ENCODE results near the gene POGK. TPM values are rescaled to one million over a fixed set of nuclear protein-coding genes. Genes with fewer than 3 reads are reported as not detected.
A peak's percentile ranks its signal among the peaks of the same experiment; 100 is the strongest.

Gene POGK
- total and polyA plus RNA-seq, 9 of the 15 experiments (the other 6 are each of a cell fraction or from before 2014, with no cell fraction given), result 6.1 to 44.5 (median 24.3) TPM

DNA sequence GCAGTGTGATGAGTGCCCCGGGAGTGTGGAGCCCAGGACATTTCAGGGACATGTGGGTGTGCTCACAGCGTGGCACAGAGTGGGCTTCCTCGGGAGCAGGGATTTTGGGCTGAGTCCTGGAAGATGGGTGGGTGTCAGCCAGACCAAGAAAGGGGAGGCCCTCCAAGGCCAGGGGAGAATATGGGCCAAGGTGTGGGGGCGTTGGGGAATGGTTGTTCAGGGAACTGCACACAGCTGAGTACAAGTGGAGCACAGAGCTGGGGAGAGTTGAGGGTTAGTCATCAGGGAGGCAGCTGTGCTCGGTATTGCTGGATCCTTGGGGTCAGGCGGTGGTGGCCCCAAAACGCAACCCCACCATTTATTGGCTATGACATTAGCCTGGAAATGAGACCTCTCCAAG lies 5.5 kb downstream of the POGK start:
- 95% methylated on average over 7 of the region's 7 CpGs for WGBS (ENCODE audit: insufficient coverage, low coverage, missing lambda C conversion rate)
- H3K9ac ChIP-seq (ENCODE audit: insufficient read depth in 1 of 2, low read depth in 2 of 2, low read length in 2 of 2), result peak overlapping the region in 1 of 2 experiments; percentile 32; a peak in 1 of 4 replicates
- H2AFZ ChIP-seq (ENCODE audit: low read depth, low read length), result no peak overlapping the region
- ChIA-PET POLR2A (interaction anchor here (0.8 to 1.0 kb wide), 3 partner anchors 13 to 31 kb away, joined by 3 read pairs; no protein-coding TSS in a partner anchor), CTCF (ENCODE audit: low intra/inter-chr PET ratio) (no interaction called here)
- intact Hi-C loops (cut with micrococcal nuclease) (no loop called here), in situ Hi-C loops (cut with MboI) (no loop called here)
- H3K27ac ChIP-seq (ENCODE audit: extremely low read depth, low read depth, low read length), result no peak overlapping the region
- FAIRE-seq (no peak), ATAC-seq (no peak), DNase-seq (ENCODE audit: extremely low read depth in 1 of 4, low spot score in 3 of 4) (no peak)
- no peaks in the 10 kb centered on the region for H3K9me1 ChIP-seq (ENCODE audit: control insufficient read depth, insufficient read depth, low read length)
- H3K4me1 ChIP-seq (replicated peaks in 1 of 2; ENCODE audit: control insufficient read depth in 2 of 2, insufficient read depth in 2 of 2, low read length in 2 of 2), result peaks cover 12 to 16% of the 10 kb centered on the region in 2 experiments
- H3K9me3 ChIP-seq (replicated peaks; ENCODE audit: control insufficient read depth, insufficient read depth, low read depth, low read length), result no peaks in the 10 kb centered on the region
- H3K4me3 ChIP-seq, result no peak overlapping the region
- H3K79me2 ChIP-seq (ENCODE audit: control insufficient read depth, insufficient read depth, low read length), result peaks cover 22% of the 10 kb centered on the region
- peaks cover 91% of the 10 kb centered on the region for H3K36me3 ChIP-seq (ENCODE audit: control insufficient read depth, insufficient read depth, low read length)
- no TSS peak for BruUV-seq (replicated peaks)
- H4K20me1 ChIP-seq (replicated peaks; ENCODE audit: control insufficient read depth, insufficient read depth, low read length), result peaks cover 20% of the 10 kb centered on the region; the same call in 1 of the 2 replicates
- no peaks in the 10 kb centered on the region for H3K27me3 ChIP-seq (ENCODE audit: control insufficient read depth in 2 of 2, insufficient read depth in 2 of 2, low read length in 2 of 2)
- no peak overlapping the region for H3K4me2 ChIP-seq (ENCODE audit: insufficient read depth, low read length)
- TF ChIP-seq NELFE (IDR thresholded peaks at IDR 0.05; ENCODE audit: insufficient read depth, insufficient read length) (no peak), EWSR1 (IDR thresholded peaks at IDR 0.05; ENCODE audit: borderline replicate concordance, low read depth, partially characterized antibody) (no peak), E2F6 (IDR thresholded peaks at IDR 0.05; ENCODE audit: borderline replicate concordance in 1 of 2, extremely low read depth in 1 of 2, insufficient read depth in 1 of 2, insufficient read length in 1 of 2, low read depth in 1 of 2, low read length in 1 of 2, poor library complexity in 1 of 2, severe bottlenecking in 1 of 2) (no peak), MEF2D (tag; conservative IDR thresholded peaks at IDR 0.05; ENCODE audit: low read depth) (no peak), SMAD3 (CRISPR knock-in tag; conservative IDR thresholded peaks at IDR 0.05) (no peak), ZNF311 (CRISPR knock-in tag; IDR thresholded peaks at IDR 0.05) (no peak), ZNF75A (CRISPR knock-in tag; IDR thresholded peaks at IDR 0.05) (no peak), ARID2 (IDR thresholded peaks at IDR 0.05) (no peak), ZNF280B (CRISPR knock-in tag; IDR thresholded peaks at IDR 0.05) (no peak), SIN3B (IDR thresholded peaks at IDR 0.05; ENCODE audit: low read depth) (no peak), CBX3 (IDR thresholded peaks at IDR 0.05; ENCODE audit: borderline replicate concordance in 1 of 2, low read length in 2 of 2) (no peak), EGR1 (conservative IDR thresholded peaks at IDR 0.05) (0 out of 2 replicates have a peak, but pooled peaks have one; percentile 14), PCBP1 (IDR thresholded peaks at IDR 0.05; ENCODE audit: low read depth, low read length, poor library complexity, severe bottlenecking) (no peak), TFAP4 (CRISPR knock-in tag; IDR thresholded peaks at IDR 0.05; ENCODE audit: borderline replicate concordance) (no peak), RBFOX2 (IDR thresholded peaks at IDR 0.05; ENCODE audit: low read depth, low read length) (0 out of 2 replicates have a peak, but pooled peaks have one; percentile 42)
- TF ChIP-seq, protein P1, sequence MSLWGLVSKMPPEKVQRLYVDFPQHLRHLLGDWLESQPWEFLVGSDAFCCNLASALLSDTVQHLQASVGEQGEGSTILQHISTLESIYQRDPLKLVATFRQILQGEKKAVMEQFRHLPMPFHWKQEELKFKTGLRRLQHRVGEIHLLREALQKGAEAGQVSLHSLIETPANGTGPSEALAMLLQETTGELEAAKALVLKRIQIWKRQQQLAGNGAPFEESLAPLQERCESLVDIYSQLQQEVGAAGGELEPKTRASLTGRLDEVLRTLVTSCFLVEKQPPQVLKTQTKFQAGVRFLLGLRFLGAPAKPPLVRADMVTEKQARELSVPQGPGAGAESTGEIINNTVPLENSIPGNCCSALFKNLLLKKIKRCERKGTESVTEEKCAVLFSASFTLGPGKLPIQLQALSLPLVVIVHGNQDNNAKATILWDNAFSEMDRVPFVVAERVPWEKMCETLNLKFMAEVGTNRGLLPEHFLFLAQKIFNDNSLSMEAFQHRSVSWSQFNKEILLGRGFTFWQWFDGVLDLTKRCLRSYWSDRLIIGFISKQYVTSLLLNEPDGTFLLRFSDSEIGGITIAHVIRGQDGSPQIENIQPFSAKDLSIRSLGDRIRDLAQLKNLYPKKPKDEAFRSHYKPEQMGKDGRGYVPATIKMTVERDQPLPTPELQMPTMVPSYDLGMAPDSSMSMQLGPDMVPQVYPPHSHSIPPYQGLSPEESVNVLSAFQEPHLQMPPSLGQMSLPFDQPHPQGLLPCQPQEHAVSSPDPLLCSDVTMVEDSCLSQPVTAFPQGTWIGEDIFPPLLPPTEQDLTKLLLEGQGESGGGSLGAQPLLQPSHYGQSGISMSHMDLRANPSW (CRISPR knock-in tag; IDR thresholded peaks at IDR 0.05), result no peak
